GM23338 (cell line): Measurements from ENCODE around the gene AFF3.

Source experiments
- EZH2 ChIP-seq: fragments of 200-600 bp; sonication (generic); IDR thresholded peaks from one replicate; pipeline ENCODE4 v1.8.0; 2017; ENCODE audit warnings: antibody characterized with exemption, mild to moderate bottlenecking, low read depth; ENCODE audit not compliant: unreplicated experiment
- EZH2phosphoT487 ChIP-seq: fragments of 200-600 bp; sonication (generic); IDR thresholded peaks from one replicate; pipeline ENCODE4 v1.8.1; 2018; ENCODE audit warnings: antibody characterized with exemption; ENCODE audit not compliant: unreplicated experiment
- ZNF331 ChIP-seq: fragments of 250-450 bp; sonication (Bioruptor Pico); IDR thresholded peaks from 2 replicates; pipeline ENCODE4 v1.5.0; 2020; ENCODE audit warnings: low read depth, mild to moderate bottlenecking, moderate library complexity
- TF ChIP-seq, protein P1 (sequence below), 2 experiments: fragments of 200-600 bp in 1 of 2; sonication (generic) in 1 of 2; conservative IDR thresholded peaks; 2 replicates each; pipeline versions ENCODE4 v1.5.1 to v1.6.1; 2016 to 2017; ENCODE audit warnings: antibody characterized with exemption in 2 of 2, low read depth in 2 of 2, mild to moderate bottlenecking in 2 of 2, moderate library complexity in 1 of 2
- TF ChIP-seq, protein P2 (sequence below): fragments of 250-450 bp; sonication (Bioruptor Pico); IDR thresholded peaks from 2 replicates; pipeline ENCODE4 v1.5.0; 2020; ENCODE audit warnings: mild to moderate bottlenecking, moderate library complexity
- TF ChIP-seq, protein P3 (sequence below): IDR thresholded peaks from one replicate; pipeline ENCODE4 v1.6.1; 2018; ENCODE audit warnings: antibody characterized with exemption; ENCODE audit not compliant: unreplicated experiment

DNA sequence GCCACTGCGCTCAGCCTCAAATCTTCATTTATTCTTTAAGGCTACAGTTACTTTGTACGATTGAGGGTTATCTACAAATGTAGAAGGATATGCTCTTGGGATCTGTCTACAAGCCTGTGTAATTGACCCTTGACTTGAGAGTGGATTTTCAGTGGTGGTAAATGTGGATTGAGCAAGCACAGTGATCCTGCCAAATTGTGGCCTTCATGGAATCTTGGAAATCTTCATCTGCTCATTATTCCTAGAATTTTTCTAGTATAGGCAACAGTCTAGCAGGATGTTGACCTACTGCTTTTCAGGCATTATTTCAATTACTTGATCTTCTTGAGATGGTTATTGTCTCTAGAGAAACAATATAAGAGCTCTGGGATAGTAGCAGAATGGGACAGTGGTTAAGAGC is 426.4 kb downstream of the AFF3 start:
- TF ChIP-seq, protein P1, sequence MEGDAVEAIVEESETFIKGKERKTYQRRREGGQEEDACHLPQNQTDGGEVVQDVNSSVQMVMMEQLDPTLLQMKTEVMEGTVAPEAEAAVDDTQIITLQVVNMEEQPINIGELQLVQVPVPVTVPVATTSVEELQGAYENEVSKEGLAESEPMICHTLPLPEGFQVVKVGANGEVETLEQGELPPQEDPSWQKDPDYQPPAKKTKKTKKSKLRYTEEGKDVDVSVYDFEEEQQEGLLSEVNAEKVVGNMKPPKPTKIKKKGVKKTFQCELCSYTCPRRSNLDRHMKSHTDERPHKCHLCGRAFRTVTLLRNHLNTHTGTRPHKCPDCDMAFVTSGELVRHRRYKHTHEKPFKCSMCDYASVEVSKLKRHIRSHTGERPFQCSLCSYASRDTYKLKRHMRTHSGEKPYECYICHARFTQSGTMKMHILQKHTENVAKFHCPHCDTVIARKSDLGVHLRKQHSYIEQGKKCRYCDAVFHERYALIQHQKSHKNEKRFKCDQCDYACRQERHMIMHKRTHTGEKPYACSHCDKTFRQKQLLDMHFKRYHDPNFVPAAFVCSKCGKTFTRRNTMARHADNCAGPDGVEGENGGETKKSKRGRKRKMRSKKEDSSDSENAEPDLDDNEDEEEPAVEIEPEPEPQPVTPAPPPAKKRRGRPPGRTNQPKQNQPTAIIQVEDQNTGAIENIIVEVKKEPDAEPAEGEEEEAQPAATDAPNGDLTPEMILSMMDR (conservative IDR thresholded peaks at IDR 0.05; ENCODE audit: low read depth in 2 of 2): no peak
- TF ChIP-seq ZNF331 (CRISPR knock-in tag) (no peak), EZH2 (no peak), EZH2phosphoT487 (no peak)
- TF ChIP-seq, protein P2, sequence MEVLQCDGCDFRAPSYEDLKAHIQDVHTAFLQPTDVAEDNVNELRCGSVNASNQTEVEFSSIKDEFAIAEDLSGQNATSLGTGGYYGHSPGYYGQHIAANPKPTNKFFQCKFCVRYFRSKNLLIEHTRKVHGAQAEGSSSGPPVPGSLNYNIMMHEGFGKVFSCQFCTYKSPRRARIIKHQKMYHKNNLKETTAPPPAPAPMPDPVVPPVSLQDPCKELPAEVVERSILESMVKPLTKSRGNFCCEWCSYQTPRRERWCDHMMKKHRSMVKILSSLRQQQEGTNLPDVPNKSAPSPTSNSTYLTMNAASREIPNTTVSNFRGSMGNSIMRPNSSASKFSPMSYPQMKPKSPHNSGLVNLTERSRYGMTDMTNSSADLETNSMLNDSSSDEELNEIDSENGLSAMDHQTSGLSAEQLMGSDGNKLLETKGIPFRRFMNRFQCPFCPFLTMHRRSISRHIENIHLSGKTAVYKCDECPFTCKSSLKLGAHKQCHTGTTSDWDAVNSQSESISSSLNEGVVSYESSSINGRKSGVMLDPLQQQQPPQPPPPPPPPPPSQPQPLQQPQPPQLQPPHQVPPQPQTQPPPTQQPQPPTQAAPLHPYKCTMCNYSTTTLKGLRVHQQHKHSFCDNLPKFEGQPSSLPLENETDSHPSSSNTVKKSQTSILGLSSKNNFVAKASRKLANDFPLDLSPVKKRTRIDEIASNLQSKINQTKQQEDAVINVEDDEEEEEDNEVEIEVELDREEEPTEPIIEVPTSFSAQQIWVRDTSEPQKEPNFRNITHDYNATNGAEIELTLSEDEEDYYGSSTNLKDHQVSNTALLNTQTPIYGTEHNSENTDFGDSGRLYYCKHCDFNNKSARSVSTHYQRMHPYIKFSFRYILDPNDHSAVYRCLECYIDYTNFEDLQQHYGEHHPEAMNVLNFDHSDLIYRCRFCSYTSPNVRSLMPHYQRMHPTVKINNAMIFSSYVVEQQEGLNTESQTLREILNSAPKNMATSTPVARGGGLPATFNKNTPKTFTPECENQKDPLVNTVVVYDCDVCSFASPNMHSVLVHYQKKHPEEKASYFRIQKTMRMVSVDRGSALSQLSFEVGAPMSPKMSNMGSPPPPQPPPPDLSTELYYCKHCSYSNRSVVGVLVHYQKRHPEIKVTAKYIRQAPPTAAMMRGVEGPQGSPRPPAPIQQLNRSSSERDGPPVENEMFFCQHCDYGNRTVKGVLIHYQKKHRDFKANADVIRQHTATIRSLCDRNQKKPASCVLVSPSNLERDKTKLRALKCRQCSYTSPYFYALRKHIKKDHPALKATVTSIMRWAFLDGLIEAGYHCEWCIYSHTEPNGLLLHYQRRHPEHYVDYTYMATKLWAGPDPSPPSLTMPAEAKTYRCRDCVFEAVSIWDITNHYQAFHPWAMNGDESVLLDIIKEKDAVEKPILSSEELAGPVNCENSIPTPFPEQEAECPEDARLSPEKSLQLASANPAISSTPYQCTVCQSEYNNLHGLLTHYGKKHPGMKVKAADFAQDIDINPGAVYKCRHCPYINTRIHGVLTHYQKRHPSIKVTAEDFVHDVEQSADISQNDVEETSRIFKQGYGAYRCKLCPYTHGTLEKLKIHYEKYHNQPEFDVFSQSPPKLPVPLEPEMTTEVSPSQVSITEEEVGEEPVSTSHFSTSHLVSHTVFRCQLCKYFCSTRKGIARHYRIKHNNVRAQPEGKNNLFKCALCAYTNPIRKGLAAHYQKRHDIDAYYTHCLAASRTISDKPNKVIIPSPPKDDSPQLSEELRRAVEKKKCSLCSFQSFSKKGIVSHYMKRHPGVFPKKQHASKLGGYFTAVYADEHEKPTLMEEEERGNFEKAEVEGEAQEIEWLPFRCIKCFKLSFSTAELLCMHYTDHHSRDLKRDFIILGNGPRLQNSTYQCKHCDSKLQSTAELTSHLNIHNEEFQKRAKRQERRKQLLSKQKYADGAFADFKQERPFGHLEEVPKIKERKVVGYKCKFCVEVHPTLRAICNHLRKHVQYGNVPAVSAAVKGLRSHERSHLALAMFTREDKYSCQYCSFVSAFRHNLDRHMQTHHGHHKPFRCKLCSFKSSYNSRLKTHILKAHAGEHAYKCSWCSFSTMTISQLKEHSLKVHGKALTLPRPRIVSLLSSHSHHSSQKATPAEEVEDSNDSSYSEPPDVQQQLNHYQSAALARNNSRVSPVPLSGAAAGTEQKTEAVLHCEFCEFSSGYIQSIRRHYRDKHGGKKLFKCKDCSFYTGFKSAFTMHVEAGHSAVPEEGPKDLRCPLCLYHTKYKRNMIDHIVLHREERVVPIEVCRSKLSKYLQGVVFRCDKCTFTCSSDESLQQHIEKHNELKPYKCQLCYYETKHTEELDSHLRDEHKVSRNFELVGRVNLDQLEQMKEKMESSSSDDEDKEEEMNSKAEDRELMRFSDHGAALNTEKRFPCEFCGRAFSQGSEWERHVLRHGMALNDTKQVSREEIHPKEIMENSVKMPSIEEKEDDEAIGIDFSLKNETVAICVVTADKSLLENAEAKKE (CRISPR knock-in tag): no peak
- TF ChIP-seq, protein P3, sequence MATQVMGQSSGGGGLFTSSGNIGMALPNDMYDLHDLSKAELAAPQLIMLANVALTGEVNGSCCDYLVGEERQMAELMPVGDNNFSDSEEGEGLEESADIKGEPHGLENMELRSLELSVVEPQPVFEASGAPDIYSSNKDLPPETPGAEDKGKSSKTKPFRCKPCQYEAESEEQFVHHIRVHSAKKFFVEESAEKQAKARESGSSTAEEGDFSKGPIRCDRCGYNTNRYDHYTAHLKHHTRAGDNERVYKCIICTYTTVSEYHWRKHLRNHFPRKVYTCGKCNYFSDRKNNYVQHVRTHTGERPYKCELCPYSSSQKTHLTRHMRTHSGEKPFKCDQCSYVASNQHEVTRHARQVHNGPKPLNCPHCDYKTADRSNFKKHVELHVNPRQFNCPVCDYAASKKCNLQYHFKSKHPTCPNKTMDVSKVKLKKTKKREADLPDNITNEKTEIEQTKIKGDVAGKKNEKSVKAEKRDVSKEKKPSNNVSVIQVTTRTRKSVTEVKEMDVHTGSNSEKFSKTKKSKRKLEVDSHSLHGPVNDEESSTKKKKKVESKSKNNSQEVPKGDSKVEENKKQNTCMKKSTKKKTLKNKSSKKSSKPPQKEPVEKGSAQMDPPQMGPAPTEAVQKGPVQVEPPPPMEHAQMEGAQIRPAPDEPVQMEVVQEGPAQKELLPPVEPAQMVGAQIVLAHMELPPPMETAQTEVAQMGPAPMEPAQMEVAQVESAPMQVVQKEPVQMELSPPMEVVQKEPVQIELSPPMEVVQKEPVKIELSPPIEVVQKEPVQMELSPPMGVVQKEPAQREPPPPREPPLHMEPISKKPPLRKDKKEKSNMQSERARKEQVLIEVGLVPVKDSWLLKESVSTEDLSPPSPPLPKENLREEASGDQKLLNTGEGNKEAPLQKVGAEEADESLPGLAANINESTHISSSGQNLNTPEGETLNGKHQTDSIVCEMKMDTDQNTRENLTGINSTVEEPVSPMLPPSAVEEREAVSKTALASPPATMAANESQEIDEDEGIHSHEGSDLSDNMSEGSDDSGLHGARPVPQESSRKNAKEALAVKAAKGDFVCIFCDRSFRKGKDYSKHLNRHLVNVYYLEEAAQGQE: no peak
